ENCODE data around the gene MECP2. TPM values are rescaled to one million over a fixed set of nuclear protein-coding genes. Genes with fewer than 3 reads are reported as not detected.
A peak's percentile ranks its signal among the peaks of the same experiment; 100 is the strongest.
"Not testable (repeated sequence)": the region's sequence is repeated elsewhere in the genome, so short reads cannot be mapped to it uniquely, and the experiment has no call there.

MECP2 gene
- total RNA-seq, 4 donors from 2014 or later = 47.7 to 93.3 (median 61.1) TPM

GRCh38 chrX:153984351-153985178, 113.0 kb downstream of the MECP2 start:
- peak overlapping the region in 1 of 3 donors; percentile 45 for H3K27ac ChIP-seq
- peak in 1 of 2 donors; percentile 27 for DNase-seq
- no peaks in the 10 kb centered on the region for H3K27me3 ChIP-seq
- no peak for TF ChIP-seq POLR2A (IDR thresholded peaks at IDR 0.05)
- no peak for TF ChIP-seq CTCF (IDR thresholded peaks at IDR 0.05)
- no peak overlapping the region for H3K4me3 ChIP-seq (replicated peaks in 1 of 3)
- H3K4me1 ChIP-seq = peaks cover 0 to 3% of the 10 kb centered on the region in 2 donors
- H3K9me3 ChIP-seq = no peaks in the 10 kb centered on the region
- 76% methylated on average over 19 of the region's 20 CpGs; no CpG with 5 or more reads in 1 of the 2 donors for WGBS, 2 donors
- intact Hi-C loops (cut with DNase I) = no loop called here
- H3K36me3 ChIP-seq = no peaks in the 10 kb centered on the region

GRCh38 chrX:153983321-153983801, 114.2 kb downstream of the MECP2 start:
- 86 to 88% methylated on average over 2 to 5 of the region's 12 CpGs for WGBS, 2 donors
- Histone ChIP-seq H3K27me3 (no peaks in the 10 kb centered on the region), H3K27ac (no peak overlapping the region), H3K9me3 (no peaks in the 10 kb centered on the region), H3K4me1 (peaks cover 0 to 3% of the 10 kb centered on the region in 2 donors), H3K4me3 (replicated peaks in 1 of 3) (no peak overlapping the region), H3K36me3 (no peaks in the 10 kb centered on the region)
- intact Hi-C loops (cut with DNase I) = no loop called here
- DNase-seq = no peak
- no peak for TF ChIP-seq CTCF (IDR thresholded peaks at IDR 0.05)
- no peak for TF ChIP-seq POLR2A (IDR thresholded peaks at IDR 0.05)

DNA sequence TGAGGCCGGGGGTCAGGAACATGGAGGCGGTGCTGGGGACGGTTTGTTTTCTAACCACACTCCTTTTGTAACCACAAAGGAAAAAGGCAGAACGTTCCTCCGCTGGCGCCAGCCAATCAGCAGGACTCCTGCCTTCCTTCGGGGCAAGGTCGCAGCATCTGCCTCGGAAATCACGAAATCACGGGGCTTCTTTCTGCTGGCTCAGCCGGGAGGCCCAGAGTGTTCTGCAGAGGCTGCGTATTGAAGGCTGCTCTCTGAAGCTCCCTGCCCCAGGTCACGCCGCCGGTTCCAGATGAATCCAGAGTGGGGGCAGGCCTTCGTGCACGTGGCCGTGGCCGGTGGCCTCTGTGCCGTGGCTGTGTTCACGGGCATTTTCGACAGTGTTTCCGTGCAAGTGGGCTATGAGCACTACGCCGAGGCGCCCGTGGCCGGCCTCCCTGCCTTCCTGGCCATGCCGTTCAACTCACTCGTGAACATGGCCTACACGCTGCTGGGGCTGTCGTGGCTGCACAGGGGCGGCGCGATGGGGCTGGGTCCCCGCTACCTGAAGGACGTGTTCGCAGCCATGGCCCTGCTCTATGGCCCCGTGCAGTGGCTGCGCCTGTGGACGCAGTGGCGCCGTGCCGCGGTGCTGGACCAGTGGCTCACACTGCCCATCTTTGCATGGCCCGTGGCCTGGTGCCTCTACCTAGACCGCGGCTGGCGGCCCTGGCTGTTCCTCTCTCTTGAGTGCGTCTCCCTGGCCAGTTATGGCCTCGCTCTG, 115.6 kb downstream of the MECP2 start:
- DNase-seq = no peak
- Histone ChIP-seq H3K9me3 (no peaks in the 10 kb centered on the region), H3K27me3 (no peaks in the 10 kb centered on the region), H3K4me3 (replicated peaks in 1 of 3) (no peak overlapping the region), H3K4me1 (peaks cover 0 to 3% of the 10 kb centered on the region in 2 donors), H3K36me3 (no peaks in the 10 kb centered on the region), H3K27ac (no peak overlapping the region)
- WGBS, 2 donors = 76 to 81% methylated on average over 9 to 20 of the region's 52 CpGs
- no peak for TF ChIP-seq POLR2A (IDR thresholded peaks at IDR 0.05)
- TF ChIP-seq CTCF (IDR thresholded peaks at IDR 0.05) = no peak
- intact Hi-C loops (cut with DNase I) = no loop called here

DNA sequence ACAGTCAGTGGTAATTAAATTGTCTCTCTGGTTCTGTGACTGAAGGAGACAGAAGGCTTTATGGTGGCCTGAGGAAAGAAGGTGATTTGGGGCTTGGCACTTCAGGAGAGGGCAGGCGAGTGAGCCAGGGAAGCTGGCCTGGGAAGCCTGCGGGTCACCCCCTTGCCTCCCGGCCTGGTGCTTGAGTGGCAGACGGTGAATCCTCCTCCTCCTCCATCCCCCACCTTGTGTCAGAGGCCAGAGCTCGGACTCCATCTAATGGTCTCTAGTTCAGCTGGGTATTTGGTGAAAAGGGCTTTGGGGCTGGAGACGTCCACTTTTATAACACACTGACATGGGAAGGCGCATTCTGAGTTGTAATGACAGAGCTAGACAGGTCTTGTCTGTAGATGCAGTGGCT, 116.3 kb downstream of the MECP2 start:
- Histone ChIP-seq H3K4me1 (peaks cover 0 to 3% of the 10 kb centered on the region in 2 donors), H3K27ac (no peak overlapping the region), H3K9me3 (no peaks in the 10 kb centered on the region), H3K4me3 (replicated peaks in 1 of 3) (no peak overlapping the region), H3K27me3 (no peaks in the 10 kb centered on the region), H3K36me3 (no peaks in the 10 kb centered on the region)
- TF ChIP-seq POLR2A (IDR thresholded peaks at IDR 0.05) (no peak), CTCF (IDR thresholded peaks at IDR 0.05) (no peak)
- intact Hi-C loops (cut with DNase I) = no loop called here
- no peak for DNase-seq
- WGBS, 2 donors = 85 to 90% methylated on average over 6 to 7 of the region's 7 CpGs

GRCh38 chrX:153980394-153980793, 117.1 kb downstream of the MECP2 start:
- WGBS, 2 donors = 89% methylated on average over 3 to 8 of the region's 10 CpGs
- H3K4me3 ChIP-seq (replicated peaks in 1 of 3); H3K4me1 ChIP-seq; intact Hi-C loops (cut with DNase I); DNase-seq; H3K36me3 ChIP-seq; H3K27me3 ChIP-seq; H3K27ac ChIP-seq; H3K9me3 ChIP-seq: not testable (repeated sequence)

All from thyroid gland (tissue), 4 donors.